Mesothelial cell of epicardium (in vitro differentiated cells): ENCODE data around the gene EPDR1. TPM values are rescaled to one million over a fixed set of nuclear protein-coding genes. Genes with fewer than 3 reads are reported as not detected.

Source experiments
- DNase-seq, 2 experiments: peaks; one replicate each; pipeline ENCODE4 v3.0.0; 2021; ENCODE audit warnings: low spot score in 2 of 2; ENCODE audit not compliant: unreplicated experiment in 2 of 2
- H3K27ac Mint-ChIP-seq: 2 replicates; pipeline ENCODE4 v1.8.0; 2021; ENCODE audit warnings: mixed read lengths
- H3K27me3 Mint-ChIP-seq: 2 replicates; pipeline ENCODE4 v1.8.0; 2021; ENCODE audit warnings: low read depth, mixed read lengths
- H3K36me3 Mint-ChIP-seq: 2 replicates; pipeline ENCODE4 v1.8.0; 2021; ENCODE audit warnings: mixed read lengths
- H3K4me1 Mint-ChIP-seq: 2 replicates; pipeline ENCODE4 v1.8.0; 2021; ENCODE audit warnings: mixed read lengths
- H3K4me3 Mint-ChIP-seq: 2 replicates; pipeline ENCODE4 v1.8.0; 2021; ENCODE audit warnings: mild to moderate bottlenecking, moderate library complexity, mixed read lengths
- H3K9me3 Mint-ChIP-seq: 2 replicates; pipeline ENCODE4 v1.8.0; 2021; ENCODE audit warnings: mixed read lengths
- total RNA-seq: library from RNA; stranded (reverse); gene quantifications from 3 replicates; pipeline ENCODE4 v1.2.1, GENCODE V29; 2021
- TF ChIP-seq, protein P1 (sequence below): fragments of 200-600 bp; sonication (generic); IDR thresholded peaks from one replicate; pipeline ENCODE4 v1.5.0; 2021; ENCODE audit warnings: antibody characterized with exemption; ENCODE audit not compliant: unreplicated experiment

The EPDR1 gene
- total RNA-seq, 1 donor from 2014 or later, result 6.2 TPM

- H3K27me3 Mint-ChIP-seq, result peaks cover 25% of the 10 kb centered on the region
- no peak overlapping the region for H3K27ac Mint-ChIP-seq
- no peak overlapping the region for H3K4me3 Mint-ChIP-seq
- TF ChIP-seq, protein P1, sequence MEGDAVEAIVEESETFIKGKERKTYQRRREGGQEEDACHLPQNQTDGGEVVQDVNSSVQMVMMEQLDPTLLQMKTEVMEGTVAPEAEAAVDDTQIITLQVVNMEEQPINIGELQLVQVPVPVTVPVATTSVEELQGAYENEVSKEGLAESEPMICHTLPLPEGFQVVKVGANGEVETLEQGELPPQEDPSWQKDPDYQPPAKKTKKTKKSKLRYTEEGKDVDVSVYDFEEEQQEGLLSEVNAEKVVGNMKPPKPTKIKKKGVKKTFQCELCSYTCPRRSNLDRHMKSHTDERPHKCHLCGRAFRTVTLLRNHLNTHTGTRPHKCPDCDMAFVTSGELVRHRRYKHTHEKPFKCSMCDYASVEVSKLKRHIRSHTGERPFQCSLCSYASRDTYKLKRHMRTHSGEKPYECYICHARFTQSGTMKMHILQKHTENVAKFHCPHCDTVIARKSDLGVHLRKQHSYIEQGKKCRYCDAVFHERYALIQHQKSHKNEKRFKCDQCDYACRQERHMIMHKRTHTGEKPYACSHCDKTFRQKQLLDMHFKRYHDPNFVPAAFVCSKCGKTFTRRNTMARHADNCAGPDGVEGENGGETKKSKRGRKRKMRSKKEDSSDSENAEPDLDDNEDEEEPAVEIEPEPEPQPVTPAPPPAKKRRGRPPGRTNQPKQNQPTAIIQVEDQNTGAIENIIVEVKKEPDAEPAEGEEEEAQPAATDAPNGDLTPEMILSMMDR, result no peak
- no peaks in the 10 kb centered on the region for H3K9me3 Mint-ChIP-seq
- H3K36me3 Mint-ChIP-seq, result no peaks in the 10 kb centered on the region
- peaks cover 5% of the 10 kb centered on the region for H3K4me1 Mint-ChIP-seq
- no peak for DNase-seq
Observed at GRCh38 chr7:37970211-37970610, 49.8 kb downstream of the EPDR1 start.

- no peak overlapping the region for H3K27ac Mint-ChIP-seq
- peaks cover 5% of the 10 kb centered on the region for H3K4me1 Mint-ChIP-seq
- H3K27me3 Mint-ChIP-seq, result peaks cover 25% of the 10 kb centered on the region
- no peak for DNase-seq
- H3K9me3 Mint-ChIP-seq, result no peaks in the 10 kb centered on the region
- H3K4me3 Mint-ChIP-seq, result no peak overlapping the region
- H3K36me3 Mint-ChIP-seq, result no peaks in the 10 kb centered on the region
- TF ChIP-seq, protein P1, result no peak
Observed at GRCh38 chr7:37971491-37971890, 51.1 kb downstream of the EPDR1 start.

DNA sequence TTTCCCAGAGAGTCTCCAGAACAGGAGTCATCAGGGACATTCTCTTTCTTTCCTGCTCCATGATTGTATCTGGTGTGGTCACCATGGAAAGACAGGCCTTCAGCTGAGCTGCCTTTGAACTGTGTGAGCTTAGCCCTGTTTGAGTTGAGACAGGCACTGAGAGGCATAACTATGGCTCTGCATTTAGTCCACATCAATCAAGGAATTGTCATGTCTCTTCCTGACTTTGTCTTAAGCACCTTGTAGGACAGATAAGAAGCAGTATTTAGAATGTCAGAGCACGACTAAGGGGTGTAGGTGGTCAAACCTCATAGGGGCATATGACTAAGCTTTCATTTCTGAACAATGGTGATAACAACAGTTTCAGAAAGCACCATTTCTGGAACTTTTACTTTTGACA is 53.5 kb downstream of the EPDR1 start:
- Mint-ChIP-seq H3K27me3 (peaks cover 26% of the 10 kb centered on the region), H3K36me3 (no peaks in the 10 kb centered on the region), H3K4me1 (peaks cover 5% of the 10 kb centered on the region), H3K9me3 (no peaks in the 10 kb centered on the region), H3K4me3 (no peak overlapping the region), H3K27ac (no peak overlapping the region)
- DNase-seq, result no peak
- TF ChIP-seq, protein P1, result no peak

- no peaks in the 10 kb centered on the region for H3K36me3 Mint-ChIP-seq
- H3K4me3 Mint-ChIP-seq, result no peak overlapping the region
Observed at GRCh38 chr7:37974711-37975110, 54.3 kb downstream of the EPDR1 start.

GRCh38 chr7:37977243-37977642 is 56.8 kb downstream of the EPDR1 start:
- no peak overlapping the region for H3K27ac Mint-ChIP-seq
- H3K4me3 Mint-ChIP-seq, result no peak overlapping the region
- no peaks in the 10 kb centered on the region for H3K36me3 Mint-ChIP-seq
- H3K4me1 Mint-ChIP-seq, result peaks cover 5% of the 10 kb centered on the region
- peaks cover 15% of the 10 kb centered on the region for H3K27me3 Mint-ChIP-seq
- DNase-seq, result no peak
- no peaks in the 10 kb centered on the region for H3K9me3 Mint-ChIP-seq
- TF ChIP-seq, protein P1, result no peak

More at GRCh38 chr7:37974711-37975110, 54.3 kb downstream of the EPDR1 start:
- TF ChIP-seq, protein P1, result no peak
- Mint-ChIP-seq H3K9me3 (no peaks in the 10 kb centered on the region), H3K4me1 (peaks cover 5% of the 10 kb centered on the region), H3K27me3 (peaks cover 21% of the 10 kb centered on the region), H3K27ac (no peak overlapping the region)
- no peak for DNase-seq

DNA sequence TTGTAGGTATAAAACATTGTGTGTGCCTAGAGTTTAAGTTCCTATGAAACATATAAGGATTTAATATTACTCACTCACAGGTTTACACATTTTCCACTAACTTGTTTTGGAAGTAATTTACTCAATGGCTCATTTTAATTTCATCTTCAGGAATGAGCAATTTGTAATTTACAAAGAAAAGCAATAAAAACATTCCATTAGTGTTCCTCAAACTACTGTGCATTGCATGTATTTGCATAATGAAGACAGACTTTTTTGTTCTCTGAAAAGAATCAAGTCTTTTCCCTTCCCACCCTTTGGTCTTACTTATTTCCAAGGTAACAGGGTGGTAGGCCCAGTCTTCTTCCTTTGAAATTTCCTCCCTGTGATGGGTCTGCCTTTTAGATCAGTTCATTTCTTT is 61.2 kb downstream of the EPDR1 start:
- Mint-ChIP-seq H3K27me3 (peaks cover 11% of the 10 kb centered on the region), H3K9me3 (no peaks in the 10 kb centered on the region), H3K4me3 (no peak overlapping the region), H3K4me1 (peaks cover 10% of the 10 kb centered on the region), H3K27ac (no peak overlapping the region), H3K36me3 (no peaks in the 10 kb centered on the region)
- TF ChIP-seq, protein P1, result no peak
- no peak for DNase-seq
